T-helper 1 cell treated with Interleukin-12 subunit alpha and Interleukin-12 subunit beta and Interleukin-4 antibody, amounts not matched to agents 30 μg/mL and 1 μg/mL, for 36 hours (primary cell): ENCODE data around the gene LPGAT1.
A peak's percentile ranks its signal among the peaks of the same experiment; 100 is the strongest.
"Not testable (repeated sequence)": the region's sequence is repeated elsewhere in the genome, so short reads cannot be mapped to it uniquely, and the experiment has no call there.

Source experiments
- H3K27ac Mint-ChIP-seq: one replicate; pipeline ENCODE4 v1.8.0; 2021; ENCODE audit warnings: mild to moderate bottlenecking, mixed read lengths
- H3K27me3 Mint-ChIP-seq: one replicate; pipeline ENCODE4 v1.8.0; 2021; ENCODE audit warnings: low read depth, mixed read lengths
- H3K36me3 Mint-ChIP-seq: one replicate; pipeline ENCODE4 v1.8.0; 2021; ENCODE audit warnings: low read depth, mixed read lengths
- H3K4me1 Mint-ChIP-seq: one replicate; pipeline ENCODE4 v1.8.0; 2021; ENCODE audit warnings: low read depth, mixed read lengths
- H3K4me3 Mint-ChIP-seq: one replicate; pipeline ENCODE4 v1.8.0; 2021; ENCODE audit warnings: mild to moderate bottlenecking, moderate library complexity, mixed read lengths
- H3K9me3 Mint-ChIP-seq: one replicate; pipeline ENCODE4 v1.8.0; 2021; ENCODE audit warnings: mixed read lengths

LPGAT1 gene, protein sequence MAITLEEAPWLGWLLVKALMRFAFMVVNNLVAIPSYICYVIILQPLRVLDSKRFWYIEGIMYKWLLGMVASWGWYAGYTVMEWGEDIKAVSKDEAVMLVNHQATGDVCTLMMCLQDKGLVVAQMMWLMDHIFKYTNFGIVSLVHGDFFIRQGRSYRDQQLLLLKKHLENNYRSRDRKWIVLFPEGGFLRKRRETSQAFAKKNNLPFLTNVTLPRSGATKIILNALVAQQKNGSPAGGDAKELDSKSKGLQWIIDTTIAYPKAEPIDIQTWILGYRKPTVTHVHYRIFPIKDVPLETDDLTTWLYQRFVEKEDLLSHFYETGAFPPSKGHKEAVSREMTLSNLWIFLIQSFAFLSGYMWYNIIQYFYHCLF

DNA sequence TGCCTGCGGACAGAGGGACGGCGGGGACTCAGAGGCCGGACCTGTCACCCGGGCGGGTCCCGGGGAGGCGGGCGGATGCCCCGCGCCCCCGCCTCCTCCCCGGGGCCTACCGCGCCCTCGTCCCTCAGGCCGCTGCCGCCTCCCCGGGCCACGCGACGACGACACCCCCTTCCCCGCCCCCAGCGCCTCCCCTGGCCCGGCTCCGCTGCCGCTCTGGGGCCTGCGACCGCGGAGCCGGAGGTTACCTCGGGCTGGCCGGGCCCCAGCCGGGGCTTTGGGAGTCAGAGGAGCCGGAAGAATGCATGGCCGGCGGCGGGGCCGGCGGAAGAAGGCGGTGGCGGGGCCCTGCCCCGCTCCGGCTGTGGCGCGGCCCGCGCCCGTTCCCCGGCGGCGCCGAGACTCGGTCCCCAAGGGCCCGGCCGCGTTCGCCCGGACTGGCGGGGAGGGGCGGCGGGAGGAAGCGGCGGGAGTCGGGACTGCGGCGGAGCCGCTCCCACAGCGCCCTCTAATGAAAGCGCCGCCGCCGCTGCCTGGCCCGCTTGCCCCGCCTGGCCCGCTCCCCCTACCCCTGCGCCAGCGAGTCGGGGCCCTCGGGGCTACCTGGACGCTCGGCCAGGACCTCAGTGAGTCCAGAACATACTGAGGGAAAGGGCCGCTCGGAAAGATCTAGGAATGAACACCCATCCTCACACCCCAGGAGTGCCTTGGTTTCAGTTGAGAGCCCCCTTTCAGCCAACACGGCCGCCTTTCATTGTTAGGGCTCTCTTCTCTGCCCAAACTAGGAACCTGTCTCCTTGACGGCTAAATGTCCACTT is at the start of gene LPGAT1:
LPGAT1 (minus strand) TSS at position 436 of the 815 bp plus-strand sequence. CDS start 1,467 bp downstream, outside the sequence.
- Mint-ChIP-seq H3K36me3 (peaks cover 13% of the 10 kb centered on the region), H3K9me3 (no peaks in the 10 kb centered on the region), H3K27me3 (no peaks in the 10 kb centered on the region), H3K4me1 (peaks cover 60% of the 10 kb centered on the region), H3K27ac (peak within 1 kb of the TSS; percentile 91), H3K4me3 (peak within 1 kb of the TSS; percentile 98)

DNA sequence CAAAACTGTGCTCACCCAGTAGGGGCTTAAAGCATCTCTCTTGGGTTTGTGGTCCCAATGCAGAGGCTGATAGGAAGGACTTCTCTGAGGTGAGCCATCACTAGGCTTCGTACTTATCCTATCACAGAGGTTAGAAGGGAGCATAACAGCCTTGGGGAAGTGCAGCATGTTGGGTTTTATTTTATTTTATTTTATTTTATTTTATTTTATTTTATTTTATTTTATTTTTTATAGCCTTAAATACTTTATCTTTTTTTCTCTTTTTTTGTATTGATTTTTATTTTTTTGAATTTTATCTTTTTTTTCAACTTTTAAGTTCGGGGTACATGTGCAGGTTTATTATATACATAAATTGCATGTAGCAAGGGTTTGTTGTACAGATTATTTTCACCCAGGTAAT is 48.9 kb upstream of the LPGAT1 start:
- Mint-ChIP-seq H3K4me1 (peaks cover 8% of the 10 kb centered on the region), H3K36me3 (no peaks in the 10 kb centered on the region), H3K9me3 (peaks cover 8% of the 10 kb centered on the region), H3K27ac (no peak overlapping the region), H3K27me3 (peaks cover 10% of the 10 kb centered on the region), H3K4me3 (no peak overlapping the region)

DNA sequence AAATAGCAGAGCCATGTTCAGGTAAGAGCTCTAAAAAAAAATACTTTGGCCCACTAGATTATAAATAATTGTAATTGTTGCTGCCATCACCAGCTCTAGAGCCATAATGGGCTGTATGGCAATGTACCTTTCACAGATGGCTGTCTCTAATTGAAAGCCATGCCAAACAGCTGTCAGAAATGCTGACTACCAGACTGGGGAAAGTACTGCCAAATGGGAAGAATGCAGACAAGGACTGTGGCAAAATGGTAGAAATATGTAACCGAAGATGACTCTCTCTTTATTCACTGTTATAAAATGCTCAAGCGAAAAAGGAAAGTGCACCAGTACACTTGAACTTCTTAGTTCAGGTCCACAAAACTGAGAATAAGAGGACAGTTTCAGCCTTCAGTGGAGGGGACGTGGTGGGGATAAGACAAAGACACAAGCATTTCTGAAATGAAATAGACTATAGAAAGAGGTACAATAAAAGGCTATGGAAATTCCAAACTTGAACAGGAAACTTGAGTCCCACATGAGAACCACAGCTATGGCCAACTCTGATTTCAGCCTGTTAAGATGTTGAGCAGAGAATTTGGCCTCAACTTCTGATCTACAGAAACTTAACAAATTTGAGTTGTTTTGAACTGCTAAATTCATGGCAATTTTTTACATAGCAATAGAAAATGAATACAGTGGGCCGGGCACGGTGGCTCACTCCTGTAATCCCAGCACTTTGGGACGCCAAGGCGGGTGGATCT is 46.5 kb upstream of the LPGAT1 start:
- Mint-ChIP-seq H3K27ac (no peak overlapping the region), H3K4me3 (no peak overlapping the region), H3K9me3 (peaks cover 8% of the 10 kb centered on the region), H3K4me1 (no peaks in the 10 kb centered on the region), H3K36me3 (no peaks in the 10 kb centered on the region), H3K27me3 (peaks cover 10% of the 10 kb centered on the region)

DNA sequence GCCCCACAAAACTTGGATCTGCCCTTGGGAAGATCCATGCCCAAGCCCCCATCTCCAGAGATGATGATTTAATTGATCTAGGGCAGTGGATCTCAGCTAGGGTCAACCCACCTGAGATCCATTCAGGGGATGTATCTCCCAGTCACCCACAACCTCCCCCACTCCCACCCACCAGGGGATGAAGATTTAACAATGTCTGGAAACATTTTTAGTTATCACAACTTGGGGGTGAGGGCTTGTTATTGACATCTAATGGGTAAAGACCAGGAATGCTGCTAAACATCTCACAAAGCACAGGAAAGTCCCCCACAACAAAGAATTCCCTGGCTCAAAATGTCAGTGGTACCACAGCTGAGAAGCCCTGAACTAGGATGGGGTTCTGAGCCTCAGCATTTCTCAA is 45.0 kb upstream of the LPGAT1 start:
- no peak overlapping the region for H3K4me3 Mint-ChIP-seq
- no peaks in the 10 kb centered on the region for H3K36me3 Mint-ChIP-seq
- H3K9me3 Mint-ChIP-seq = peaks cover under 1% of the 10 kb centered on the region
- no peaks in the 10 kb centered on the region for H3K4me1 Mint-ChIP-seq
- H3K27ac Mint-ChIP-seq = no peak overlapping the region
- peaks cover 9% of the 10 kb centered on the region for H3K27me3 Mint-ChIP-seq

DNA sequence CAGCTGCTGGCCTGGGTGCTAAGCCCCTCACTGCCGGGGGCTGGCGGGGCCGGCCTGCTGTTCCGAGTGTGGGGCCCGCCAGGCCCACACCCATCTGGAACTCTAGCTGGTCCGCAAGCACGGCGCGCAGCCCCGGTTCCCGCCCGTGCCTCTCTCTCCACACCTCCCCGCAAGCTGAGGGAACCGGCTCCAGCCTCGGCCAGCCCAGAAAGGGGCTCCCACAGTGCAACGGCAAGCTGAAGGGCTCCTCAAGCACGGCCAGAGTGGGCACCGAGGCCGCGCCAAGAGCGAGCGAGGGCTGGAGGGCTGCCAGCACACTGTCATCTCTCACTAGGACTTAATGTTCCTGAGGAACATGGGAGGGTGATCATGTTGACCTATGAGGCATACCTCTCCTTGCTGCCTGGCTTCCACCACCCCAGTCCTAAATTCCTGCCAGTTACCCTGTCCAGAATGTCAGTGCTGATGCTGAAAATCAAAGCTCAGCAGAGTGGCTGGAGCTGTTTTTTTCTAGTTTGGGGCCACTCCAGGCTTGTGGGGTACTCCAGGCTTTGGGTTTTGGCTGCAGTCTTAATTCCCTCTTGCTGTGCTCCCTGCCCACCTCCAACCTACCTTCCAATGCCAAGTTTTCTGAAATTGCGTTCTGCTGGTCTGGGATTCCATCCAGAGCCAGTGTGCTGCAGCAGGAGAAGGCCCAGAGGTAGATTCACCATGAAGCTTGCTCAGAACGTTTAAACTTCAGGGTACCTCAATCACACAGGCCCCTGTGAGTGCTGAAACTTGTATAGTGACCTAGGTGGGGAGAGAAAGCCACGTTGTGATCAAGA is 44.2 kb upstream of the LPGAT1 start:
- no peak overlapping the region for H3K27ac Mint-ChIP-seq
- no peaks in the 10 kb centered on the region for H3K9me3 Mint-ChIP-seq
- no peaks in the 10 kb centered on the region for H3K36me3 Mint-ChIP-seq
- H3K4me3 Mint-ChIP-seq = no peak overlapping the region
- H3K27me3 Mint-ChIP-seq = peaks cover 13% of the 10 kb centered on the region
- no peaks in the 10 kb centered on the region for H3K4me1 Mint-ChIP-seq

DNA sequence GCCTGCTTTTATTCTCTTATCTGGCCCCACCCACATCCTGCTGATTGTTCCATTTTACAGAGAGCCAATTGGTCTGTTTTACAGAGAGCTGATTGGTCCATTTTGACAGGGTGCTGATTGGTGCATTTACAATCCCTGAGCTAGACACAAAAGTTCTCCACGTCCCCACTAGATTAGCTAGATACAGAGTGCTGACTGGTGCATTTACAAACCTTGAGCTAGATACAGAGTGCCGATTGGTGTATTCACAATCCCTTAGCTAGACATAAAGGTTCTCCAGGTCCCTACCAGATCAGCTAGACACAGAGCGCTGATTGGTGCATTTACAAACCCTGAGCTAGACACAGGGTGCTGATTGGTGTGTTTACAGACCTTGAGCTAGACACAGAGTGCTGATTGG is 43.2 kb upstream of the LPGAT1 start:
- H3K36me3 Mint-ChIP-seq, H3K4me1 Mint-ChIP-seq, H3K4me3 Mint-ChIP-seq, H3K27ac Mint-ChIP-seq, H3K9me3 Mint-ChIP-seq: not testable (repeated sequence)
- H3K27me3 Mint-ChIP-seq = peaks cover 20% of the 10 kb centered on the region

DNA sequence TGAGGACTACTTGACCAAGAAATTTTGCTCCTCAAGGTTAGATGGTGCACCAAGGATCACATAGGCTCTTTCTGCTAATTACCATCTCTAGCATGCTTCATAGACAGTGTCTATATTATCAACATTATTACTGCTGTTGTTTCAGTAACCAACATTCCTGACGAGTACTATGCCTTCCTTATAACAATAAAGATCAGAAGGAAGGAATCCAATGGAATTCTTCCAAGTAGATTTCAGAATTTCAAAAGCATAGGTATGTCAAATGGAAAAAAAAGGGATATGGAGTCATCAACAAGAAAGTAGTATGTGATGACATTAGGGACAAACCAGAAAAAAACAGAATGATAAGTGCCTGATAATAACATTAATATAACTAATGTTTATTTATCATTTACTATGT is 39.6 kb upstream of the LPGAT1 start:
- Mint-ChIP-seq H3K4me1 (no peaks in the 10 kb centered on the region), H3K27ac (no peak overlapping the region), H3K27me3 (peaks cover 36% of the 10 kb centered on the region), H3K36me3 (no peaks in the 10 kb centered on the region), H3K4me3 (no peak overlapping the region), H3K9me3 (peaks cover 8% of the 10 kb centered on the region)

DNA sequence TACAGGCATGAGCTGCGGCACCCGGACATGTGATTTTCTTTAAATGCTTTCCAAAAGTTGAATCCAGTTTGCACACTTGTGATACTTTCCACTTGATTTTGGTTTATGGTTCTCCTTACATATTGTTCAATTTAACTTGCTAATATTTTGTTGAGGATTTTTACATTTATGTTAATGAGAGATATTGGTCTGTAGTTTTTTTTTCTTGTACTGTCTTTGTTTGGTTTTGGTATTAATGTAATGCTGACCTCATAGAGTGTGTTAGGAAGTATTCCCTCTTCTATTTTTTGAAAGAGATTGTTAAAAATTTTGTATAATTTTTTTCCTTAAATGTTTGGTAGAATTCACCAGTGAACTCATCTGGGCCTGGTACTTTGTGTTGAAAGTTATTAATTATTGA is 34.6 kb upstream of the LPGAT1 start:
- Mint-ChIP-seq H3K36me3 (peaks cover 2% of the 10 kb centered on the region), H3K27me3 (peaks cover 38% of the 10 kb centered on the region), H3K4me3 (no peak overlapping the region), H3K9me3 (peaks cover 15% of the 10 kb centered on the region), H3K4me1 (peaks cover 4% of the 10 kb centered on the region), H3K27ac (no peak overlapping the region)

DNA sequence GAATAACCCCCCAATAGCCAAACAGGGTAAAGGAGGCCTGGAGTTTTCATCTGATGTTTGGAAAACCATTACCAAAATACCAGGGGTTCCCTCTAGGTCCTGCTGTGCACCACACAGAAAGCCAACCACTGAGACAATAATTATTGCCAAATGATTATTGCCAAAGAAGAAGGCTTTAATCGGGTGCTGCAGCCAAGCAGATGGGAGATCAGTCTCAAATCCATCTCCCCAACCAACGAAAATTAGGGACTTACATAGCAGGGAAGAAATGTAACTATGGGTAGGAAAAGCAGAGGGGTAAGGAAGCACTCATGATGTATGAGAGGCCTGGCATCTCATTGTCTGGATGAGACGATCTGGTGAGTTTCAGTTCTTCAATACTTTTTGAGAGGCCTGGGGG is 28.8 kb upstream of the LPGAT1 start:
- H3K4me3 Mint-ChIP-seq = no peak overlapping the region
- H3K9me3 Mint-ChIP-seq = peaks cover 26% of the 10 kb centered on the region
- peaks cover 8% of the 10 kb centered on the region for H3K27me3 Mint-ChIP-seq
- H3K27ac Mint-ChIP-seq = no peak overlapping the region
- H3K4me1 Mint-ChIP-seq = peaks cover 4% of the 10 kb centered on the region
- H3K36me3 Mint-ChIP-seq = peaks cover 2% of the 10 kb centered on the region

DNA sequence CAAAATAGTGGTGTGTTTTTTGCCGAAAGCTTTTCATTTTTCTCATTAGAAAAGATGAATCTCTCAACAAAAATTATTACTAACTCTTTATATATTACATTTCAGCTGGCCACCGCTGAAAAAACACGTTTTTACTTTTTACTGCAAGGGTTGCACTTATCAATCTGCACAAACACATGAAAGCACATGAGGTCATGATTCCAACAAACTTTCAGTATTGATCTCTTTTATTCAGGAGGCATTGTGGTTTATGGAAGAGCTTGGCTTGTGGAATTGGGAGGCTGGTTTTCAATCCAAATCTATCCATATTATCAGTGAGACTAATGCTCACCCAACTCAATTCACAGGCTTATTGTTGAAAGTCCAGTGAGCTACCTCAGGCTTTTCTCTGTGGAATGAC is 20.6 kb upstream of the LPGAT1 start:
- Mint-ChIP-seq H3K27ac (no peak overlapping the region), H3K9me3 (peaks cover 9% of the 10 kb centered on the region), H3K4me1 (peaks cover 2% of the 10 kb centered on the region), H3K36me3 (peaks cover 2% of the 10 kb centered on the region), H3K4me3 (no peak overlapping the region), H3K27me3 (peaks cover 4% of the 10 kb centered on the region)

DNA sequence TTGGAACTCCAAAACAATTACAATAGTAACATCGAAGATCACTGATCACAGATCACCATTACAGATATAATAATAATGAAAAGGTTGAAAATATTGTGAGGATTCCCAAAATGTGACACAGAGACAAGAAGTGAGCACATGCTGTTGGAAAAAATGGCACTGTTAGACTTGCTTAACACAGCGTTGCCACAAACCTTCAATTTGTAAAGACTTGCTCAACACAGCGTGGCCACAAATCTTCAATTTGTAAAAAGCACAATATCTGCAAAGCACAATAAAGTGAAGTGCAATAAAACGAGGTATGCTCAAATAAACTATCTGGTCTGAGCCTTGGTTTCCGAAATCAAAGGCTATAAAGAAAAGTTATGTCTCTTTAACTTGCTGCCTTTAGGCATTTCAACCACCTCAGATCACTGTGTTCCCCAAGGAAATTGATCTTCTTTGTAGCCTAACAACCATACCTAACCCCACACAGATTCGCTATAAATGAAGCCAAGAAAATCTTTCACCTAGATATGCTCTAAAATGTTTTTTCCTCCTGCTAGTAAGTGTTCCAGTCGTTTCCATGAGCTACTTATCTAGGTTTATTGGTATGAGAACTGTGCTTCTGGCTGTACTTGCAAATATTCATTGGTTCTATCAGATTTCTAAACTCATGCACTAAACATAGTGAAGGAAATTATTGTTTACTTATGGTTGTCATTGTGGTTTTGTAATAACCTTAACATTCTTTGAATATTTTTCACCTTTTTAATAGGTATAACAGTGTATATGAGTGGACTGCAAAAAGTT is 13.1 kb upstream of the LPGAT1 start:
- peaks cover 6% of the 10 kb centered on the region for H3K9me3 Mint-ChIP-seq
- H3K4me3 Mint-ChIP-seq = no peak overlapping the region
- H3K36me3 Mint-ChIP-seq = peaks cover 10% of the 10 kb centered on the region
- H3K27me3 Mint-ChIP-seq = no peaks in the 10 kb centered on the region
- H3K27ac Mint-ChIP-seq = peak overlapping the region; percentile 64
- peaks cover 25% of the 10 kb centered on the region for H3K4me1 Mint-ChIP-seq

DNA sequence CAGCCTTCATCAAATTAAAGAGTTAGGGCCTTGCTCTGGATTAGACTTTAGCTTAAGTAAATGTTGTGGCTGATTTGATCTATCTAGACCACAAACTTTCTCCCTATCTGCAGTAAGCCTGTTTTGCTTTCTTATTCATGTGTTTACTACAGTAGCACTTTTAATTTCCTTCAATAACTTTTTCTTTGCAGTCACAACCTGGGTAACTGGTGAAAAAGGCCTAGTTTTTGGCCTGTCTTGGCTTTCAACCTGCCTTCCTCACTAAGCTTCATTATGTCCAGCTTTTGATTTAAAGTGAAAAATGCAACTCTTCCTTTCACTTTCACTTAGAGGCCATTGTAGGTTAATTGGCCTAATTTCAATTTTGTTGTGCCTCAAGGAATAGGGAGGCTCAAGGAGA is 12.5 kb upstream of the LPGAT1 start:
- Mint-ChIP-seq H3K4me1 (peaks cover 25% of the 10 kb centered on the region), H3K27me3 (no peaks in the 10 kb centered on the region), H3K9me3 (peaks cover 6% of the 10 kb centered on the region), H3K27ac (peak overlapping the region; percentile 64), H3K4me3 (peak overlapping the region; percentile 11), H3K36me3 (peaks cover 10% of the 10 kb centered on the region)

DNA sequence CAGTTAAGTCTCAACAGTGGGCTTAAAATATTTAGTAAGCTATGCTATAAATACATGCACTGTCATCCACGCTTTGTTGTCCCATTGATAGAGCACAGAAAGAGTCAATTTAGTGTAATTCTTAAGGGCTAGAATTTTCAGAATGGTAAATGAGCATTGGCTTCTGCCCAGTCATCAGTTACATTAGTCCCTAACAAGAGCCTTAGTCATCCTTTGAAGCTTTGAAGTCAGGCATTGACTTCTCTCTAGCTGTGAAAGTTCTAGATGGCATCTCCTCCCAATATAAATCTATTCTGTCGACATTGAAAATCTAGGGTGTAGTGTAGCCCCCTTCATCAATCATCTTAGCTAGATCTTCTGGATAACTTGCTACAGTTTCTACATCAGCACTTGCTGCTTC is 12.0 kb upstream of the LPGAT1 start:
- Mint-ChIP-seq H3K27me3 (no peaks in the 10 kb centered on the region), H3K4me3 (no peak overlapping the region), H3K36me3 (peaks cover 10% of the 10 kb centered on the region), H3K4me1 (peaks cover 25% of the 10 kb centered on the region), H3K27ac (peak overlapping the region; percentile 64), H3K9me3 (peaks cover 6% of the 10 kb centered on the region)
